Inflammatory macrophage treated with lipopolysaccharide for 4 hours (primary cell): ENCODE results near the gene TSSC4.

Experiments
- DNase-seq: peaks from one replicate; pipeline ENCODE4 v3.0.0-alpha.2; 2020

TSSC4 gene

DNA sequence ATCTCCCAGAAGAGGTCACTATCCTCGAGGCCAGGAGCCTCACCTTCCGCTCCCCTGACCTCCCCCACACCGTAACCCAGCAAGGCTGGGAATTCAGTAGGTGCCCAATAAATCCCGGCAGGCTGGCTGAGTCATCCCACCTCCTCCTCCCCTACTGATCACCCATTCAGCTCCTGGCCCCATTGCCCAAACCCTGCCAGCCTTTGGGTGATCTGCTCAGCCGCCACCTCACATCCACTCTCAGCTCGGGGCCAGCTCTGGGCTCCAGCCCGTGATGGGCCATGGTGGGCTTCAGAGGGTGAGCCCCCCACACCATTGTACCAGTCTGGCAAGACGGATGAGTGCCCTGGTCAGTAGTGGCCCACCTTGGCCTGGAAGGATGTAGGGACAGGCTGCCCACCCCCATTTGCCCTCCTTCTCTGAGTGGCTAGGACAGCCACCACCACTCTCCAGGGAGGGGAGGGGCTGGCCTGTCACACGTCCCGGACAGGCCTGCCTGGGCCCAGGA lies 35.5 kb downstream of the TSSC4 start:
- no peak for DNase-seq

DNA sequence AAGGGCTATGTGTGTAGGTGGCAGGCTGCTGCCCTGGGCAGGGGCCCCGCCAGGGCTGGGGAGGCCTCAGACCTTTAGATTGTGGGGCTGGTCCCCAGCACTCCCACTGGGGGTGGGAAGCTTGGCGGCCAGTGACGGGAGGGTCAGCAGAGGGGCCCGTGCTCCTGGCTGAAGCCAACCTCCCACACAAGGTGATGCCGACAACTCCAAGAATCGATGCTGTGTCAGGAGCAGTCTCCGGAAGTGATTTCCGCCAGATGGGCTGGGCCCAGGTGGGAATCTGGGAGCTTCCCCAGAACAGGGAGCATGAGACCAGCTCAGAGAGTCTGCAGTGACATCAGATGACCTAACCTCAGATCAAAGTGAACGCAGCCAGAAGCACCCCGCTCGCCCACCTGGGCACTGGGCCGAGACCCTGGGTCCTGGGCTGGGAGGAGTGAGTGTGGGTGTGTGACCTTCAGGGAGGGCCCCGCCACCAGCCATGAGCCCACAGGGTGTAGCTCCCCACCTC lies 36.0 kb downstream of the TSSC4 start:
- no peak for DNase-seq

DNA sequence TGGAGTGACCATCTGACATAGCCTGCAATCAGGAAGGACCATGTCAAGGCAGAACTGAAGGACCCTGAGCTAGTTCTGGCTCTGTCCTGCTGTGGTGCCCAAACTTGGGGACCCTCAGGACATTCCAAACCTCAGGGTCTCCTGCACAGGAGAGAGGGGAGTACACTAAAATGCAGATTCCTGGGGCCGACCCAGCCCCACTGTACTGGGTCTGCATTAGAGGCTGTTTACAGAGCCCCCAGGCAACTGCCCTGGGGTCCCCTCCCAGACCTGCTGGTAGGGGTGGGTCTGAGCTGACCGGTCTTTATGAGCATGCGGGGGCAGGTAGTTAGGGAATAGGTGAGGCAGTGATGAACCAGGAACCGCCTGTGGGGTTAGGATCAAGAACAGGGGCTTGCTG lies 37.0 kb downstream of the TSSC4 start:
- DNase-seq, result no peak

DNA sequence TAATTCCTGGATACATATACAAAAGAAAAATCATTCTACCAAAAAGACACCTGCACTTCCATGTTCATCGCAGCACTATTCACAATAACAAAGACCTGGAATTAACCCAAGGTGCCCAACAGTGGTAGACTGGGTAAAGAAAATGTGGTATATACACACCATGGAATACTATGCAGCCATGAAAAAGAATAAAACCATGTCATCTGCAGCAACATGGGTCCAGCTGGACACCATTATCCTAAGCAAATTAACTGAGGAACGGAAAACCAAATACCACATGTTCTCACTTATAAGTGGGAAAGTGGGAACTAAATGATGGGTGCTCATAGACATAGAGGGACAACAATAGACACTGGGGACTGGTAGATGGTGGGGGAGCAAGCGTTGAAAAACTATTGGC lies 39.3 kb downstream of the TSSC4 start:
- DNase-seq, result no peak

DNA sequence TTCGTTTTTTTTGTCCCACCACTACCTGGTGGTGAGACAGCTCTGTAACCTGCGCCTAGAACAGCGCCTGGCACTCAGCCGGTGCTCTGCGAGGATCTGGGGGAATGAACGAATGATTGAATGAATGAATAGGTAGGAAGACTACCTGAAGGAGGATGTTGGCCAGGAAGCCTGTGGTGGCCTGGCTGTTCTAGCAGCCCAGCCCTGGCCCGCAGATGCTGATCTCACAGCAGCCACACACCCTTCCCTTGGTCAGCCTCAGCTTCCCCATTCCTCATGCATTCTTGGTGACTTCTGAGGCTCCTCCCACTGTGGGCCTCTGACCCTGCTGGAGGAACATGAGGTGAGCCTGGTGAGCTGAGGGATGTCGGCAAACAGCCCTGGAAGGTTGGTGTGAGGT lies 40.1 kb downstream of the TSSC4 start:
- DNase-seq, result peak; percentile 55

DNA sequence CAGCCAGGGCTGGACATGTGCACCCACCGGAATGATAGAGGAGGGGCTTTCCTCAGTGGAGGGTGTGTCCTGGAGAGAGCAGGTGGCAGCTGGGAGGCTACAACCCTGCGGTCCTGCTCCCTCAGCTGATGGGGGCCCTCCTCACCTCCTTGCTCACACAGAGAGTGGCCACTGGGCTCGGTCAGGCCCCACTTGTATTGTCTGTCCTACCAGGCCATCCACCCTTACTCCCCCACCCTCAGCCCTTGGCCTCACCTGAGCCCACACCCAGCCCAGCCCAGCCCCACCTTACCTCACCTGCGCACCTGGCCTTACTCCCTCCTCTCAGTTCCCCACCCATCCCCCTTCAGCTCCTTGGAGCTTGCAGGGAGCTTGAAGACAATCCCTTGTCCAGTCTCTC lies 40.6 kb downstream of the TSSC4 start:
- no peak for DNase-seq

DNA sequence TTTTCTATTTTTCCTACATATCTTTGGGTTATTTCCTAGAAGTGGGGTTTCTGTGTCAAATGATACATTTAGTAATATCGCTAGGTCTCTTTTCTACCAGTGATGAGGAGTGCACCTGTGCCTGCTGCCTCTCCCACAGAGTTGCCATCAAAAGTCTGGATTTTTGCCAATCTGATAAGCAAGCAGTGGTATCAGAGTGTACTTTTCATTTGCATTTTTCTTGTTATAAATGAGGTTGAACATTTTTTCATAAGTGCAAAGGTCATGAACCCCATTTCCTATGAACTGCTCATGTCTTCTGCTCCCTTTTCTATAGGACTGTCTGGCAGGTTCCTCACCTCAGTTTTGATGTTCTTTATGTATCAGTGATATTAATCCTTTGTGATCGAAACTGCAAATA lies 42.0 kb downstream of the TSSC4 start:
- no peak for DNase-seq

DNA sequence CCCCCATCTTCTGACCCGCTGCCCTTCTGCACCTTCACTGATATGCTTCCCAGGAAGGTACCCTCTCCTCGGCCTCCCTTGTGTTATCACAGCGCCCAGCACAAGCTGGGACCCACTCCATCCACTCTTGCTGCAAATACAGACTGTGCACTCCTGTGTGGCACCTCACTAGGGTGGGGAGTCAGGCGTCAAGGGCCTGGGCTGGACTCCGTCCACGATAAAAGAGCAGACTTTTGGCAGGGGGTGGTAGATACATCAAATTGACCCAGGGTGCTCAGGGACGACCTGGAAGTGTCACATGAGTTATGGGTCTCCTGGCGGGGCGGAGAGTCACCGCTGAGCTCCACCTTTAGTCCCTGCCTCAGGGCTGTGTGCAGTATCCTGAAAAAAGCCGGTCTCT lies 42.9 kb downstream of the TSSC4 start:
- DNase-seq, result no peak

DNA sequence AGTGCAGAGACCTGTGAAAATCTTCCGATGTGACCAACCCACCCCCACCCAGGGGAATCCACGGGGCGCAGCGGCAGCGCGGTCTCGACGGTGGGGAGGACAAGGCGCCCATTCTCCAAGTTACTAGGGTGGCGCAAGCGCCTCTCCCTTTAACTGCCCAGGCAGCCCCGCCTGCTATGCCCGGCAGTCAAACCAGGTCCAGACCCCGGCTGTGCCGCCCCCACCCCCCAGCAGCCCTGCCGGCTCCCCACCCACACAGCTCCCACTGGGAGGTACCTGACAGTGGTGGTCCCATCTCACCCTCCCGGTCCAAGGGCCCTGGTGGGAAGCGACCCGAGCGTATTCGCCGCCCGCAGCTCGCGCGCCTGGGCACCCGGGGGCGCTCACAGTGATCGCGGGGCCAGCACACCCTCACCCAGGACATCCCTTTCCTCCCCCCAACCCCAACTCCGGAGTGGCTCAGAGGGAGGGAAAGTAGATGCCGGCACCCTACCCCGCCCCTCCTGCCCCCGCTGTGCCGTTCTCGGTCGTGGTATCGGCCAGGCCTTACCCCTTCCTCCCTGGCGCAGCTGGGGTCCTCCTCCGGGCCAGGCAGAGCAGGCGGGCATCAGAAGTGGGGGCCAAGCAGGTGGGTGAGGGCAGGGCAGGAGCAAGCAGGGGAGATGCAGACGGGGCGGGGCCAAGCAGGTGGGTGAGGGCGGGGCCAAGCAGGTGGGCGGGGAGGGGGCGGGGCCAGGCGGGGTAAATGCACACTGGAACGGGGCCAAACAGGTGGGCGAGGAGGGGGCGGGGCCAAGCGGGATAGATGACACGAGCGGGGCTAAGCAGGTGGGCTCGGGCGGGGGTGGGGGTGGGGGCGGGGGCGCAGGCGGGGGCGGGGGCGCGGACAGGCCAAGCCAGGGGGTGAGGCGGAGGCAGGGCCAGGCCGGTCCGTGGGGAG lies 43.6 kb downstream of the TSSC4 start, which contains the start of gene TRPM5:
Gene TRPM5, minus strand, starts transcription at position 634 of the 940 bp plus-strand sequence. CDS start 21,478 bp downstream, outside the sequence.
- no peak for DNase-seq

DNA sequence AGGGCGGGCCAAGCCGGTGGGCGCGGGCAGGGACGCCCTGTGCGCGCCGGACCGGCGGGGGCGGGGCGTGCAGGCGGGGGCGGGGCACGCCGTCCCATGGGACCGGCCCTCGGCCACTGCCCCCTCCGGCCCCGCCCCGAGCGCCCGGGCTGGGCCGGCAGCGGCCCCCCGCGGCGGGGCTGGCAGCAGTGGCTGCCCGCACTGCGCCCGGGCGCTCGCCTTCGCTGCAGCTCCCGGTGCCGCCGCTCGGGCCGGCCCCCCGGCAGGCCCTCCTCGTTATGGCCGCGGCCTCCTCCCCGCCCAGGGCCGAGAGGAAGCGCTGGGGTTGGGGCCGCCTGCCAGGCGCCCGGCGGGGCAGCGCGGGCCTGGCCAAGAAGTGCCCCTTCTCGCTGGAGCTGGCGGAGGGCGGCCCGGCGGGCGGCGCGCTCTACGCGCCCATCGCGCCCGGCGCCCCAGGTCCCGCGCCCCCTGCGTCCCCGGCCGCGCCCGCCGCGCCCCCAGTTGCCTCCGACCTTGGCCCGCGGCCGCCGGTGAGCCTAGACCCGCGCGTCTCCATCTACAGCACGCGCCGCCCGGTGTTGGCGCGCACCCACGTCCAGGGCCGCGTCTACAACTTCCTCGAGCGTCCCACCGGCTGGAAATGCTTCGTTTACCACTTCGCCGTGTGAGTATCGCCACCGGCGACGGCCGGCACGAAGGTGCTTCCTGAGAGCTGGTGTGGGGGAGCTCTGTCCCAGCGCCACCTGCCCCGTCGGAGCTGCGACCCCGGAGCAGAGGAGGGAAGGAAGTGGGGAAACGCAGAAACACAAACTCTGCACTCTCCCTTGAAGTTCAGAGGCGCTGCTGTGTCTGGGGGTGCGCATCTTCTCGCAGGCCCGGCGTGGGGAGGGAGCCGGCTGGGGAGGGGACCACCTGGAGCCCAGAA lies 44.5 kb downstream of the TSSC4 start, which contains the start of gene KCNQ1:
Gene KCNQ1, plus strand, starts transcription at position 188 of the 925 bp plus-strand sequence. Its CDS starts 91 bp downstream, at position 279.
- DNase-seq, result peak; percentile 79

DNA sequence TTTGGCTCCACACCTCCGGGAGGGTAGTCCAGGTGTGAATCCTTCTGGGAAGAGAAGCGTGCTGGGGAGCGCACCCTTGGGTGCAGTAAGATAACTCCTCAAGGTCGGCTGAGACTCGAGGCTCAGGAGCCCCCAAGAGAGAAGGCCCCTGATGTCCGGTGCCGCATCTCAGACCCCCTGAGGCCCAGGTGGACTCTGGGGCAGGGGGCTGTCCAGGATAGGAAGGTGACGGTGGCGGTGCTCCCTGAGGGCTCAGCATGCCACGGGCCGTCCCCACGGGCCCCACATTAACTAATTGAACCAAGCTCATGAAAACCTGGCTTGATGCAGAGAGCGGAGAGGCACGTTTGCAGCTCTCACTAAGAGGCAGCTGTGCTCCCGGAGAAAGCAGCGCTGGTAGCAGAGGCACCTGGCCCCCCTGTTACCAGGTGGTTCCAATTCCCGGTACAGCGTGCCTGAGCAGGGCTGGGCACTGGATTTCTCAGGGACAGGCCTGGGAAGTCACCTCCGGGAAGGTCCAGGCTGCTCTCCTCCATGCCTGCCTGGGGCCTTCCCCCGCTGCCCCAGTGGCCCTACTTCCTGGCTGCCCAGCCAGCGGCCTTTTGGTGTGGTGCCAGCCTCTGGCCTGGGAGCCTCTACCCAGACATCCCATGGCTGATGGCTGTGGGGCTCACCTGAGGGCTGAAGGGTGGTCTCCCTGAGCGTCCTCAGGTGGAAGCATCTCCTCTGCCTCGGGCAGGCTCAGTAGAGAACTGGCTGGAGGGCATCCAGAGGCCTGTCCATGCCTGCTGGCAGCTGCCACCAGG lies 45.4 kb downstream of the TSSC4 start:
- no peak for DNase-seq

DNA sequence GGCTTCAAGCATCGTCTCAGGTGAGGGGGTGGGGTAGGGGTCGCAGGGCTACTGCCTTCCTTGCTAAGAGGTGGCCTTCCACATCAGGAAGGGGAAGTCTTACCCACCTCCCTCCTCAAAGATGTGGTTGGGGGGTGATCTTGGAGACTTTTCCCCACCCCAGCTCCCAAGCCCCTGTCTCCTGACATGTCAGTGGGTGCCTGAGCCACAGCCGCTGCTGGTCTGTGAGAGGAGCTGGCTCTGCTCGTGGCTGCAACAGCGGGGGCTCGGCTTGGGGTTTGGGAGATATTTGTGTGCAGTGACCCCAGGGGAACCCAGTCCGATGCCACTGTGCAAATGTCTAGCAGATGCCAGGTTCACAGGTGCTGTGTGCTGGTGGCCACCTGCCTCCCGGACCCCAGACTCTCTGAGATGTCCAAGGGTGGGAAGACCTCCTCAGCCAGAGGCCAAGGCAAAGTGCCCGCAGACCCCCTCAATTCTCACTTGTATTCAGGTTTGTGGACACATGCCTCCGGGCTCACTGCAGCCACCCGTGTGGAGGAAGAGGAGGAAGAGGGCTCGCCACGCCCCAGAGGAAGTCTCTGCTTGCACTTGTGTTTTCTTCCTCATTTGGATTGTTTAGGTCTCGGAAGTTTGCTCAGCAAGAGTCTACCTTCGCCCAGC lies 46.2 kb downstream of the TSSC4 start:
- peak; percentile 51 for DNase-seq

DNA sequence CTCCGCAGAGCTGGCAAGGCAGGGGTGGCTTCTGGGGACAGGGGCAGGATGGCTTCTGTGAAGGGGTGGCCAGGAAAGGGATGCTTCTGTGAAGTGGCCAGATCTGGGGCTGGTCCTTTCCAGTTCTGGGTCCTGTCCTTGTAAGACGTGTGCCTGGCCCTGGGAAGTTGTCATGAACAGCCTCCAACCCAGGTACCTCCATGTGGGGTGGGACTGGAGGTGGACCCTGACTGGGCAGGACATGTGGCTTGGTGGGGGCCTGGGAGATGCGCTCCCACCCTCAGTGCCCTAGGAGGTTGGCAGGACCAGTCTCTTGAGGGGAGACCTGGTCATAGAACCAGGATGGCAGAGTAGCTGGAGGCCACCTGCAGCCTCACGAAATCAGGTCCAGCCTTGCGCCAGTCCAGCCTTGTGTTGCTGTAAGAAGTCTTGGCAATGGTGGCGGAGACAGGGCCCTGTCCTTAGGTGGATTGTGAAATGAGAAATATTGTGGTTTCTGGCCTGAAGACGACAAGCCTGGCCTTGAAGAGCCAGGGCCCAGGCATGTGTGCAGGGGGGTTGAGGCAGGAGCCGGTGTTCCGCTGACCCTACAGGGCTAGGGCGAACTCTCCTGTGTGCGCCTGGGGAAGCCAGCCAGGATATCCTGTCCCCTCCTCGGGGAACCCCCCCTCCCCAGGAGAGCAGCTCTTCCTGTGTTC lies 46.9 kb downstream of the TSSC4 start:
- DNase-seq, result peak; percentile 34

DNA sequence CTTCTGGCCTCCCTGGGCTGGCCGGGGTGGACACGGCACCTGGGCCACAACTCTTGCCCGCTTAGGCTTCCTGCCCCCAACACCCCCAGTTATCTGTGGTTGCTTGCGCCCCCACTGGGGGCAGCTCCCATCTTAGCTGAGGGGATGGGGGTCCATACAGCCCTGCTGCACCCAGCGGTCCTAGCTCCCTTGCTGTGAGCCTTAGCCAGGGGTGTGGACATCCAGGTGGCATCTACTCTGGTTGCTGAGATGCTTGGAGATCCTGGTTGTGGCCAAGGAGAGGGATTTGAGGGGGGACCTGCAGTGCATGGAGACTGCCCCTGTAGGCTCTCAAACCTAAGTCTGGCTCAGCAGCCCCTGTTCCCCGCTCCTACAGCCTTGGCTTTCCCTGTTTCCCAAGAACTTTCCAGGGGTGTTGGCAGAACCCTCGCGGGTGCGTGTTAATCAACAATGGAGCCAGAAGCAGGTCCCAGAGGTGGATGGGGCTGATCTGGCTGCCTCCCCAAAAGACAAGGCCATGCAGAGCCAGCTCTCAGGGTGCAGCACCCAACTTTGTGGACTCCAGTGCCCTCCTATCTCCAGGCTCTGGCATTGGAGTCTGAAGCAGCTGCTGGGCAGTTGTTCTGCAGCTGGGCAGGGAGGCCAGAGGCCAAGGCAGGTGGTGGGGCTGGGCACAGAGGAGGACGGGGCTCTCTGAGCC lies 47.6 kb downstream of the TSSC4 start:
- DNase-seq, result no peak

DNA sequence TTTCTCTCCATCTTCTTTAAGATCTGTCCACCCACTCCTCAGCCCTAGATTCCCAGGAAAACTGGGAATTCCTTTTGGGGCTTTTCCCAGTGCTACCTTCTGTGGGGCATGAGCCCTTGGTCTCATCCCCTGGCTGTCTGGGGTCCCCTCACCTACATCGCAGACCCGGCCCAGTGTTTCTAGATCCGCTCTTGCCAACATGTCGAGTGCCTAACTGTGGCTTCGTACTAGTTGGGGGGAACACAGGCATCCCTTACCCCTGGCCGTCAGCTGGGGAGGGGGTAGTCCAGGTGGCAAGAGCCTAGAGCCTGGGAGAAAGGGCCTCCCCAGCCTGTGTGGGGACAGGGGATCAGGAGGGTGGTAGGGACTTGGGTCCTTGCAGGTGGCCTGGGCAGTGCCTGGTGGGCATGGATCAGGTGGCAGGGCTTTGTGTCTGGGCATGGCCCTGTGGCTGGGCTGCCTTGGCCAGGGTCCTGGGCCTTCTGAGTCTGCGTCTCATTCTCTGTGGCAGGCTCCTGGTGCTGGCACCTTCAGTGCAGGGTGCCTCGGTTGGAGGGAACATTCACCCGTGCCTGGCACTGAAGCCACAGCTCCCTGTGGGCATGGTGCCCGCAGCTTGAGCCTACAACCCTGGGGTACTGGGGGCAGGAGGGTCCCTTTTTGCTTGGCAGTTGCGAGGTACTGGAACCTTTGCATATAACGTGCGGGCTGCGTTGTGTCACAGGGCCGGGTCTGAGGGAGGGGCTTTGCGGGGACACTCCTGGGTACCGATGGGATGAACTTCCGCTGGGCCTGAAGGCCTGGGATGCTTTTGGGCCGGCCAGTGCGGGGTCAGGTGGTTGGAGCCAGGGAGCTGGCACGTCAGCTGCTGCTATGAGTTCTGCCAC lies 48.4 kb downstream of the TSSC4 start:
- no peak for DNase-seq

DNA sequence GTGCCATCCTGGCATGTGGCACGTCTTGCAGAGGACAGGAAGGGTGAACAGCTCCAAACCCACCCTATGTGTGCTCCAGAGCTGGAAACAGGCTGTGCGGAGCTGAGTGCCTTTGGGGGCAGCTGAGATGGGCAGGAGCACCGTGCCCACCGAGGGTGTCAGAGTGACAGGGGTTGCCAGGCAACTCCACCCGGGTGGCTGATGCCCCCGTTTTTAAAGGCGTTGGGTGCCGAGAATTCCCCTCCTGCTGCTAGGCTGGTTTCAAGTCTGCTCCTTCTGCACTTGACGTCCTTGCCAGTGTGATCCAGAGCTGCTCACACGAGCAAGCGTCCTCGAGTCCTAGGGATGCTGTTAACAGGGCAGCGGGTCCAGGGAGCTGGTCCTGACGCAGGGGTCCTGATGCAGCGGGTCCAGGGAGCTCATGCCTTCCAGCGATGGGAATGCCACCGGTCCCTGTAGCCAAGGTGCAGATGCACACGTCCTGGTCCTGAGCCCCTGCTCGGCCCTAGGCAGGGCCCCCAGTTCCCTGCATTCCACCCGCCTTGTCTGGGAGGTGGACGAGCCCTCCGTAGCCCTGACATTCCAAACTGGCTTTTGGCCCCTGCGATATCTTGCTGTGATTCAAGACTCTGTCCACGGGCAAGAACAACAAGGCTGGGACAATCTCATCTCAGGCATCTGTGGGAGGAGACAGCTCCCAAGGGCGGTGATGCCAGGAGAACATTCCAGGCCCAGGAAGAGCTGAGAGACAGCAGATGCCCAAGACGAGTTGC lies 49.2 kb downstream of the TSSC4 start:
- DNase-seq, result no peak

DNA sequence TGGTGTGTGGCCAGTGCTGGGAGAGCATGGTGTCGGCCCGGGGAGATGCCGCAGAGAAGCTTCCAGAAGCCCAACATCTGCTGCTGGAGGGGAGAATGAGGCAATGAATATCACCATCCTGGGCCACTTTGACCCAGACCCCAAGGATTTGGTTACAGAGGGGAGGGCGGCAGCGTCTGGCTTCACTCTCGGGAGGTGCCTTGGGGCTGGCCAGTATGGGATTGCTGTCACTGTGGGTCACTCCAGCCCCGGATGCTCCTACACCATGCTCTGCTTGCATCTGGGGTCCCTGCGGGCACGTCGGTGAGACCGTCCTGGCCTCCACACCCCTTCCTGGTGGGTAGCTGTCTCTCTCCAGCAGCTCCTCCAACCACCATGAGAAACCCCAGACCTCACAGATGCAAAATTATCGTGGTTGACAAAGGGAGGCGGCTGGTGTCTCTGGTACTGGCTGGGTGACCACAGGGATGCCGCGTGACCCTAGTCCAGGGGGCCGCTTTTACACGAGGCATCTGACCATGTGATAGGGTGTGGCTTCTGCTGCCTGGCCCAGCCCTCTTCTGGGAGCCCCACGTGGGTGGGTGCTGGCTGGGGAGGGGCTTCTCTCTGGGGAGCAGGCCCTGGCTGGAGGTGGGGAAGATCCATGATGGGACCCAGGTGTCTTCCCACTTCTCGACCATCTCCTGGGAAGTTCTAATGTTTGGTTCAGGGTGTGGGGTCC lies 49.9 kb downstream of the TSSC4 start:
- DNase-seq, result no peak

DNA sequence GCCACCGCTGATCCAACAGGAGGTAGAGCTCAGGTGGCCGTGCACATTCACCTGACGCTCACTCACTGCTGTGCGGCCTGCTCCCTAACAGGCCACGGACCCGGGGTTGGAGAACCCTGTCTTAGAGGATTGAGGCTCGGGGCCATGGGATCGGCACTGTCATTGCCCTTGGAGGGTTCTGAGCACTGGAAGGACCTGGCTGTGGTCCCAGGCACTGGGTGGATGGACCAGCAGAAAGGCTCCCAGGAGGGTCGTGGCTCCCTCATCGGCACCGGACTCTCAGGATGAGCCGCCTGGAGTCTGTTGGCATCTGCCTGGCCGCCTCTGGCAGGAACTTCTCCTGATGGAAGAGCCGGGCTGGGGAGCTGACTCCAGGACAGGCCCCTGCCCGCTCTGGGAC lies 50.8 kb downstream of the TSSC4 start:
- no peak for DNase-seq
